Transverse colon (tissue), 4 donors: ENCODE data around the gene KLHDC7B.
A peak's percentile ranks its signal among the peaks of the same experiment; 100 is the strongest.

Experiments
- EP300 ChIP-seq: sonication (generic); formaldehyde crosslinking; IDR thresholded peaks from one replicate; pipeline ENCODE4 v1.6.1; 2017; ENCODE audit warnings: antibody characterized with exemption, low read depth
- POLR2A ChIP-seq: fragments of 450-650 bp; IDR thresholded peaks from one replicate; pipeline ENCODE4 v1.6.1; 2016; ENCODE audit warnings: antibody characterized with exemption, mild to moderate bottlenecking, moderate library complexity
- POLR2AphosphoS5 ChIP-seq, 3 donors: sonication (generic); formaldehyde crosslinking; IDR thresholded peaks; one replicate each; pipeline ENCODE4 v1.6.1; 2016; ENCODE audit warnings: antibody characterized with exemption in 3 of 3
- TF ChIP-seq, protein P1 (sequence below), 5 experiments: fragments of 200-600 bp in 3 of 5; fragments of 450-650 bp in 2 of 5; sonication (generic) in 3 of 5; IDR thresholded peaks; 1 replicate in 2 of 5; 2 replicates in 3 of 5; pipeline ENCODE4 v1.5.1; 2016 to 2017; ENCODE audit warnings: antibody characterized with exemption in 5 of 5, inconsistent platforms in 3 of 5, mild to moderate bottlenecking in 2 of 5, moderate library complexity in 1 of 5

DNA sequence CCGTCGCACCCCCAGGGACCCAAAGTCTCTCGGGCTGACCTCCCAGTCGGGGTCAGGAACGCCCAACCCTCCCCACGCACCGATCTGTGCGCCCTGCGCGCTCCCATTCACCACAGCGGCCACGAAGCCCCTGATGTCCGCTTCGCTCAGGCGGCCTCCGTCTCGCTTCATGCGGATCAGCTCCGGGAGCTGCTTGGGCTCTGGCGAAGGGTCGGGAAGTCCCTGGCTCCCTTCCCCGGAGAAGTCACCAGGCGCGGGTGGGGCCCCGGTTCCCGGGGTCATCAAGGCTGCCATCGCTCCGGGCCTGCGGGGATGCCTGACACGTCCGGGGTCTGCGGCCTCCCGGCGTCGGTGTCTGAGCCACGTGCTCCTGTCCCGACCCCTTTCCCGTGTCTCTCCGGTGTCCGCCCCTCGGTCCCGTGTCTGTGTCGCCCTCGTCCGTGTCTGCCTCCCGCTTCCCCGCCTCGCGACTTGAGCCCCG is 16.2 kb upstream of the KLHDC7B start:
- TF ChIP-seq, protein P1, sequence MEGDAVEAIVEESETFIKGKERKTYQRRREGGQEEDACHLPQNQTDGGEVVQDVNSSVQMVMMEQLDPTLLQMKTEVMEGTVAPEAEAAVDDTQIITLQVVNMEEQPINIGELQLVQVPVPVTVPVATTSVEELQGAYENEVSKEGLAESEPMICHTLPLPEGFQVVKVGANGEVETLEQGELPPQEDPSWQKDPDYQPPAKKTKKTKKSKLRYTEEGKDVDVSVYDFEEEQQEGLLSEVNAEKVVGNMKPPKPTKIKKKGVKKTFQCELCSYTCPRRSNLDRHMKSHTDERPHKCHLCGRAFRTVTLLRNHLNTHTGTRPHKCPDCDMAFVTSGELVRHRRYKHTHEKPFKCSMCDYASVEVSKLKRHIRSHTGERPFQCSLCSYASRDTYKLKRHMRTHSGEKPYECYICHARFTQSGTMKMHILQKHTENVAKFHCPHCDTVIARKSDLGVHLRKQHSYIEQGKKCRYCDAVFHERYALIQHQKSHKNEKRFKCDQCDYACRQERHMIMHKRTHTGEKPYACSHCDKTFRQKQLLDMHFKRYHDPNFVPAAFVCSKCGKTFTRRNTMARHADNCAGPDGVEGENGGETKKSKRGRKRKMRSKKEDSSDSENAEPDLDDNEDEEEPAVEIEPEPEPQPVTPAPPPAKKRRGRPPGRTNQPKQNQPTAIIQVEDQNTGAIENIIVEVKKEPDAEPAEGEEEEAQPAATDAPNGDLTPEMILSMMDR (IDR thresholded peaks at IDR 0.05), result no peak
- TF ChIP-seq EP300 (no peak), POLR2A (peak; percentile 27), POLR2AphosphoS5 (IDR thresholded peaks at IDR 0.05) (no peak)
